HG02885 (cell line): ENCODE data around the gene IFT88.

Experiments
- ATAC-seq: cut with Tn5 transposase; IDR thresholded peaks from one replicate; pipeline ENCODE4 v1.9.1; 2021; ENCODE audit warnings: mild to moderate bottlenecking; ENCODE audit not compliant: unreplicated experiment, poor library complexity

IFT88 gene

DNA sequence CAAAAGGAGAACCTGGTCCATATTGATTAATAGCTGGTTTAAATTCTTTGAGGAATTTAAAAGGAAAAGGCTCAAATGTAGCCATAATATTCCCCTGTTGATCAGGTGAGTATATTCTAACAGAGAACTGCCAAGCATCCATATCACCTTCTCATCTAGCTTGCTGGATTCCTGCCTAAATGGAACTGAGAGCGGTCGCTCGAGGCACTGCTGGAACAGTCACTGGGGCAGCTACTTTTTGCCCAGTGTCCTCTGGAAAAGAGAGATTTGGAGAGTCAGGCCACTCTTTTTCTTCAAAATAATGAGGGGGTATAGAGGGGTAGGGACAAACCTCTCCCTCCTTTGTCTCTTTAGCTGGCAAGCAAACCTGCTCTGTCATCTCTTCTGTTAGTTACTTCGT is 117.1 kb downstream of the IFT88 start:
- no peak for ATAC-seq

DNA sequence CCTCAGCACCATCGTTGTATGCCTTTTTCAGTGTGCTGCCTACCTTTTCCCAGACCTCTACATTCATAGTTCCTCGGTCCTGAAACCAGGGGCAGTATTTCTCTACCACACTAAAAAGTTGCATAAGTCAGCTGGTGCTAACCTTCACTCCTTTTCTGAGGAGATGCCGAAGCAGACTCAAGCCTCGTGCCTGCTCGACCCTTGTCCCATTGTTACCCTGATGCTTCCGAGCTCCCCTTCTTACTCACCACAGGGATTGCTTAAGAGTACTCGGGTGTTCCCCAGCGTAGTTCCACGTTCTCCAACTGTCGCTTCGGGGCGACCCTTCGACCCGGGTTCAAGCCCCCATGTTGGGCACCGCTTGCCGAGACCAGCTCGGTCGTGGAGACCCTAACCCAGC is 117.6 kb downstream of the IFT88 start:
- ATAC-seq = no peak

DNA sequence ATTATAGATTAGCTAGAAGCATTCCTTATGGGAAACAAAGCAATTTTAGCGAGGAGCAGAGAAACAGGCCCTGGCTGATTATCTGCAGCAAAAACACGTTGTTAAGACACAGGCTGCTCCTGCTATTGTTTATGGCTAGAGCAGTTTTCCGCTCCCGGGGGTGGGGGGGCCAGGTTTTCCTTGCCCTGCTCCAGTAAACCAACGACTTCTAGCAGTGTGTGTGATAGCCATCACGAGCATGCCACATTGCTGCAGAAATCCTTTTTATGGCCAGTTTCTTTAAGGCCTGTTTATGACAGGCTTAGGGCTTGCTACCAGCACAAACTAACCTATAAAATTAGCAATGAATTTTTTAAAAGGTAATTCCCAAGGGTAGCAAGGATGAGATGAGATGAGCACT is 118.1 kb downstream of the IFT88 start:
- ATAC-seq = no peak

DNA sequence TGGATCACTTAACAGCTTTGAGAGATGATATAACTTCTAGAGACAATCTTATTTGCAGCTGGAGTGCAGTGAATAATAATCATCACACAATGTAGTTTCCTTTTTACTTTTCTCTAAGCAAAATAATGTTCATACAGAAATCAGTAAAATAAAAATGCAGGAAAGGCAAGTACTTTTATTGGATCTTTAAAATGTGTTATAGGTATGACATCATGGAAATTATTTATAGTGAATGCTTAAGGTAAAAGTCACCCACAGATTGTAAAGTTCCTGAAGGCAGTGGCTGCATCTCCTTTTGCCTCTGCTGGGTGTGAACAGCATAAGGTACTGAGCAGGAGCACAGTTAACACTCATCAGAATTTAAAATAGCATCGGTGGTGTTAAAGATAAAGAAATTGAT is 119.2 kb downstream of the IFT88 start:
- ATAC-seq = no peak

DNA sequence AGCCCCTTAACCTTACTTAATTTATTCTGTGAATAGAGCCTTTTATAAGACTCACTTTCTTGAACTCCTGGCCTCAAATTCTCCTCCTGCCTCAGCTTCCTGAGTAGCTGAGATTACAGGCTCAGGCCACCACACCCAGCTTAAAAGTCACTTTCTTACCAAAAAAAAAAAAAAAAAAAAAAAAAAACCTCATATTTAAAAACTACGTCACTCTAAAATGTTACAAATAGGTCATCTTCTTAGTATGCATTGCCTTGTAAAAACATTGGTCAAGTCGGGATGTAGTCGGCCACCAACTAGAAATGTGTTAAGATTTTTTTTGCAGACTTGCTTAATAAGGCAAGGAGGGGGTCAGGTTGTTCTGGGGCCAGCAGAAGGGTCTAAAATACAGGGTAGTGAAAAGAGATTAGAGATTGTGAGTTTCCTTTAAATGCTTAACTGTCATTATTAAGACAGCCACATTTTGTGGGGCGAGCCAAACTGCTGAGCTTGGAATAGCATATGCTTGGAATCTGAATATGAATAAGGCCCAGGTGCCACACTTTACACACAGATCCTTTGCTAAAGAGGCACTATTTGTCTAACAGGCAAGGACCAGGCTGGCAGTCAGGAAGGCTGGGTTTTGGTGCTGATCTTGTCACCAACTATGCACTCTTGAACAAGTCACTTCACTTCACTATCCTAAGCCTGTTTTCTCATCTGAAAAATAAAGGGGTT is 120.1 kb downstream of the IFT88 start:
- no peak for ATAC-seq

DNA sequence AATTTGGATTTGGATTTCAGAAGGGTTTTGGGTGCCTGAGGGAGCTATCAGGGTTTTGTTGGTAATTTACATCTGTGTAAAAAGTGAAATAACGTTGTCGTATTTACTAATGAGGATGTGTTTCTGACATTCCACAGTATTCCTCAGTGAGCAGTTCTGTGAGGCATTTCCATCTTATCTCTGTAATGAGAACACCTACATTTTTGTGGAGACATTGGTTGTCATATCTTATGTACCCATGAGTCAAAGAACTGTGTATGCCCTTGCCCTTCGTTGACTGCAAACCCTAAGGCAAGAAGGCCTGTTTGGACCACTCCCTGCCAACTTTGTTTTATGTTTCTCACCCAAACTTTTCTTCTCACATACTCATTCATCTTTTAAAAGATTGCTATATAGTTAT is 122.3 kb downstream of the IFT88 start:
- ATAC-seq = no peak

DNA sequence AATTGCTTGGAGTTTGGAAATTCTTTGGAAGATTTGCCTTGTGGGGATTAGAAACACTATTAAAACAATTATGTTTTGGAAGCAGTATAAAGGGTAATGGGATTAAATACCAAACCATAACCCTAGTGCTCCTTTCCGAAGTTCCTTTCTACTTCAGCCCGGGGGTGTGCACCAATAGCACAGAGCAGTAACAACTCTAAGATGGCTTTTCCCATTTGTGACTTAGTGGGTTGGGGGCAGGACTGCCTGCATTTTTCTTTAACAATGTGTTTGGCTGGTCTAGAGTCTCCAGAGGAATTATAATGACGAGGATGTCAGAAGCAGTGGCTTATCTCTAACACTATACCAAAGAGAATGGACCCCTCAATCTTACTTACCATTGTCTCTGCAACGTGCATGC is 124.7 kb downstream of the IFT88 start:
- ATAC-seq = no peak

DNA sequence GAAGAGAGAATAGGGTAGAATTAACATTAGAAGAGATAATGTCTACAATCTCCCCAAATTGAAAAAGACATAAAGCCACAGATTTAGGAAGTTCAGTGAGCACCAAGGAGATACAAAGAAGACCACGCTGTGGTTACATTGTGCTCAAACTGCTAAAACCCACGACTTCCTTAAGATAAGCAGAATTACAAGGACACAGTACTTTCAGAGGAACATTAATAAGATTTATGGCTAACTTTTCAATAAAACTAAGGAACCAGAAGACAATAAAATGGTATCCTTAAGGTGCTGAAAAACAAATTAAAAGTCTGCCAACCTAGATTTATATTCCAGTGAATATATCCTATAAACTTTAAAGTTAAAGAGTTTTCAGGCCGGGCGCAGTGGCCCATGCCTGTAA is 129.1 kb downstream of the IFT88 start:
- no peak for ATAC-seq

DNA sequence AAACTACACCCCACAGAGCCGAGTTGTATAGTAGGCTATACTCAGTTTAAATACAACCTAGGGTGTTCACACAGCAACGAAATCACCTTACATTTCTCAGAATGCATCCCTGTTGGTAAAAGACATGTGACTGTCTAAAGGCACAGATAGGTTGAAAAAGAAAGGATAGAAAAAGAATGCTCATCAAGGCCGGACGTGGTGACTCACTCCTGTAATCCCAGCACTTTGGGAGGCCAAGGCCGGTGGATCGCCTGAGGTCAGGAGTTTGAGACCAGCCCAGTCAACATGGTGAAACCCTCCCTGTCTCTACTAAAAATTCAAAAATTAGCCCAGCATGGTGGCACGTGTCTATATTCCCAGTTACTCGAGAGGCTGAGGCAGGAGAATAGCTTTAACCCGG is 132.8 kb downstream of the IFT88 start:
- ATAC-seq = no peak

DNA sequence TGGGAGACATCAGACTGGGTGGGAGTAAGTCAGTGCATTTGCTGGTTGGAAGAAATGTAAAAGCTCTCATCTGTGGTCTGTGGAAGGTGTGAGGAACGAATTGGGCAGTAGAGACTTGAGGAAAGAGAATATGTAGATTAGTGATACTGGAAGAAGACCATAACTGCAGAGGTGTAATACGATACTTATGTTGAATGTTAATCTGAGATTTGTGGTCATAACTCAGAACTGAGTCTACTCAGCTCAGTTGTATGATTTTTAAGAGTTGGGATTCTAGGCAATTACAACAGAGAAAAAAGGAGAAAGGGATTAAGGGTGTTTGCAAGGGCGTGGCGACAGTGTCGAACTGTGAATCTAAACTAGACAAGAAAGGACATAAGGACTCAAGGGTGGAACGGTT is 133.3 kb downstream of the IFT88 start:
- ATAC-seq = no peak

DNA sequence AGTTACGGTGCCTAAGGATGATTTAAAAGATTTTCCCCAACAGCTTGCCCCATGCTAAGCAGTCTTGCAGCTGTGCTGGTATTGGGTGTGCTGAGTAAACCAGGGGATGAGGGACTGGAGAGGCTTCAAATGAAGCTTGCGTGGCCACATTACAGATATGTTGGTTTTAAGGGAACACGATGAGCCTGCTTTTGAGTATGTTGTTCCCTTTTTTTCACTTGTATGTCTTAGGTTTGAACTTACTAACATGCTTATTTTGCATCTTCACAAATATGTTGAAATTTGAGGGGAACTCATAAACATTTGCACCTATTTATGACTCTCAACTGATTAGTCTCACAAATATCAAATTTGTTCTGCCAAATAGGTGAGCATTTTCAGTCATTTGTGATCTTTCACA is 134.5 kb downstream of the IFT88 start:
- no peak for ATAC-seq

DNA sequence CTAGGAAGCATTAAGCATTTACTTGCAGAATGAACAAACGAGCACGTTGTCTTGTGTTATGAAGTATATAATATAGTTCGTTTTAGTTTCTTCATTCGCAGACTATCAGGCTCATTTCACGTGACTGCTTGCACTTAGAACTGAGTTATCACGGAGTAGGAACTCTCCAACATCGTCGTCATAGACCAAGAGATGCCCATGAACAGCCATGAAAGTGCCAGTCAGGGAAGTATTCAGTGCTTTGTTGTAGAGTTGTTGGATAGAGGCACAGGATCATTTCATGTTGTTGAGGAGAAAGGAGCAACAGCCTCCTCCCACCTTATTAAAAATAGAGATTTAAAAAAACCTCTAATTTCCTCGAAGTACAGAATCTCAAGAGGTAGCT is 135.6 kb downstream of the IFT88 start:
- no peak for ATAC-seq

DNA sequence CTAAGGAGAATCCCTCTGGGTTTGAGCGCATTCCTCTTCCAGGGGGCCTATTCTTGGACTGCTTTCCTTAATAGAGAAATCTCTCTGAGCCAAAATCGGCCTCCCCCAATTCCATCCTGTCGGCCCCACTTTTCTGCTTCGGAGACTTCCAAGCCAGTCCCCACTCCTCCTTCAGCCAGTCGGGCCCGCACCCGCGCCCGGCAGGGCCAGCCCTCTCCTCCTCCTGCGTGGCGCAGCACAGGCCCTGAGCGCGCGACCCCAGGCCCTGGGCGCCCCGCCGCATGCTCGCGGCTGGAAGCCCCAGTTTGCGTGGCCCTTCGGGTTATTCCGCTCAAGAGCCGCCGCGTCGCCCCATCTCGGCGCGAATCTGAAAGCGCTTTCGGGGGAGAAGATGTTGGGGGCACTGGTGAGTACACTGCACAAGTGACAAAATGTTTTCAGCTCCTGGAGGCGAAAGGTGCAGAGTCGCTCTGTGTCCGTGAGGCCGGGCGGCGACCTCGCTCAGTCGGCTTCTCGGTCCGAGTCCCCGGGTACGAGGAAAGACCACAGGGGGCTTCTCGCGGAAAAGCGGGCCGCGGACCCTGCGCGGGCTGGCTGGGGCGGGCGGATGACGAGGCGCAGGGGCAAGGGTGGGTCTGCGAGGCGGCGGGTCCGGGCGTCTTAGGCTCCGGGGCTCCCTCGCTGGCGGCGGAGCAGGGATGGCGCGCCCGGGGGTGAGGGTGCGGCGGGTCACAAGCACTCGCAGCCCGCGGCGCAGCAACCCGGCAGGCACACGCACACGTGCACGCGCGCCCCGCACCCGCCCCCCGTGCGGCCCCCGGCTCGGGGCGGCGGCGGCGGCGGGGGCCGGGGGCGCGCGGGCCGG is 136.2 kb downstream of the IFT88 start, which contains the start of gene IL17D:
TSS of gene IL17D (plus strand) at position 785 of the 865 bp plus-strand sequence. CDS start 303 bp downstream, outside the sequence.
- ATAC-seq = peak; percentile 39

DNA sequence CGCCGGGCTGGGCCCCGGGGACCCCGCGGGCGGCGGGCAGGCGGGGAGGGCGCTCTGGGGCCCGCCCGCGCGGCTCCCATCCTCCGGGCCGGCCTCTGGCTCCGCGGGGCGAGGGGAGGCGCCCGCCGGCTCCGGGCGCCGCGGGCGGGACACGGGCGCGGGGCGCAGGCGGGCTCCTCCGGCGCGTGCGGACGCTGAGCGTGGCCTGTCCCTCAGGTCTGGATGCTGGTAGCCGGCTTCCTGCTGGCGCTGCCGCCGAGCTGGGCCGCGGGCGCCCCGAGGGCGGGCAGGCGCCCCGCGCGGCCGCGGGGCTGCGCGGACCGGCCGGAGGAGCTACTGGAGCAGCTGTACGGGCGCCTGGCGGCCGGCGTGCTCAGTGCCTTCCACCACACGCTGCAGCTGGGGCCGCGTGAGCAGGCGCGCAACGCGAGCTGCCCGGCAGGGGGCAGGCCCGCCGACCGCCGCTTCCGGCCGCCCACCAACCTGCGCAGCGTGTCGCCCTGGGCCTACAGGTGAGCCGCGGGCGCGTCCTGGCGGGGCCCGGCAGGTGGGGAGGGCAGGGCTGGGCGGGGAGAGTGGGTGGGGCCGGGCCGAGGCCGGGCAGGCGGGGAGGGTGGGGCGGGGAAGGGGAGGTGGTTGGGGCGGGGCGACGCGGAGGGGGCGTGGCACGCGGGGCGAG is 137.0 kb downstream of the IFT88 start:
- ATAC-seq = peak; percentile 88

DNA sequence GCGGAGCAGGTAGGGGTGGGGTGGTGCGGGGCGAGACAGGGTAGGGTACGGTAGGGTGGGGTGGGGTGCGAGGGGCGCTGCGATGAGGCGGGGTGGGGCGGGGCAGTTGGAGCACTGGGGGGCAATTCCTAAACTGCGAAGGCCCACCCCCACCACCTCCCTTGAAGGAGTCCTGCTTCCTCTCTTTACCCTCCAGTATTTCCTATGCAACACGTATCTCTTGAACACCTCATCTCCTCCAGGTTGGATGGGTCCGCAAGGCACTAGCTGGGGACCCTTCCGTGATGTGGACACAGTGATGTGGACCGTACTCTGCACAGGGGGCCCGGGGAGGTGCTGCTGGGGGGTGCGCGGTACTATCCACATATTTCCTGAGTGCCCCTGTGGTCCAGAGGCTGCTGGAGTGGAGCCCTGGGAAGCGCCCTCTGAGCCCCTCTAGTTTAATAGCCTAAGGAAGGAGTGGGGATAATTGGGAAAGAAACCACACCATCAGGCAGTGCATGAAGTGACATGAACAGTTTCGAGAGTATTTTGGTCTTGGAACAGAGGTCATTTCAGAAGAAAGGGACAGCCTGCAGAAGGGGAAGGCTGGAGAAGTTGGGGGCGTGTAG is 137.6 kb downstream of the IFT88 start:
- ATAC-seq = no peak

DNA sequence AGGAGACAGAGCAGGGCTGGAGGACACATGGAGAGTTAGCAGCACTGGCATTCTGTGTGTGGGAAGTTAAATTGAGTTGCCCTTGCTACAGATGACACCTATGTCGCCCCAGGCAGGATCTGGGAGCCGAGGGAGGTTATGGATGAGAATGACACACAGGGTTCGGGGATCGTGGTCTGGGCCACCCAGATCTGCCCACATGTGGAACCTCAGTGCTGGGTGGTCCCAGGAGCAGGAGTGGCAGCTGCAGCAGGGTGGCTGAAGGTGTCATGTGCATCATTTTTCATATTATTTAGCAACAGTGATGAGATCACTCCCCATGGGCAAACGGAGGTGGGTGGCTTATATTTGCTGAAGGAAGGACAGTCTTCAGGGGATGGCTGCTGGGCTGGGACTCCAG is 139.7 kb downstream of the IFT88 start:
- ATAC-seq = no peak

DNA sequence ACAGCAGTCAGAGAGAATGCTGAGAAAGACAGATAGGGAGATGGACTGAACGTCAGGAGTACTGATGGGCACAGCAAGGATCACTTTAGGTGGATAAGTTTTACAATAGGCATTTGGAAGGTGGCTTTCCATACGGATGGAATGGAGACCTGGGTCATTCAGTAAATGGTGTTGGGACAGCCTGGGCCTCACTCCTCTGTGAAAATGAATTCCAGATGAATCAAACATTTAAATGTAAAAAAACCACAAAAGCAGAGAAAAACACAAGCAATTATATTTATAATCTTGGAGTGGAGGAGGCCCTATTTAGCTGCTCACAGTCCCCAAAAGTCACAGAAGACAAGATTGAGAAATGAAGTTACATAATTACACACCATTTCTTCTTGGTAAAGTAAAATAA is 141.3 kb downstream of the IFT88 start:
- ATAC-seq = no peak

DNA sequence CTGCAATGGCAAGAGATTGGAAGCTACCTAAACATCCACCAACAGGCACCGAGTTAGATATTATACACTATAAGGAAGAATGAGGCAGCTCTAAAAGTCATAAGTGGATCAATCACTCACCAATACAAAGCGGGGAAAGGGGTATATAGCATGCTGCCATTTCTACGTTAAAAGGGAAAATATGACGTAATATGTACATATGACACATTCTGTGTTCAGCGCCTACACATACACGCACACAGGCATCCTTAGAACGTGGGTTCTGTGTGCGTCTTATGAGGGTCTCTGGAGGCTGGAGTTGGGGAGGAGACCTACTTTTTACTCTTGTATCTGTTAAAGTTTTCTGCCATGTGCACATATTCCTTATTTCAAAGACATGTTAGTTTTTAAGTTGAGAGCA is 142.4 kb downstream of the IFT88 start:
- no peak for ATAC-seq

DNA sequence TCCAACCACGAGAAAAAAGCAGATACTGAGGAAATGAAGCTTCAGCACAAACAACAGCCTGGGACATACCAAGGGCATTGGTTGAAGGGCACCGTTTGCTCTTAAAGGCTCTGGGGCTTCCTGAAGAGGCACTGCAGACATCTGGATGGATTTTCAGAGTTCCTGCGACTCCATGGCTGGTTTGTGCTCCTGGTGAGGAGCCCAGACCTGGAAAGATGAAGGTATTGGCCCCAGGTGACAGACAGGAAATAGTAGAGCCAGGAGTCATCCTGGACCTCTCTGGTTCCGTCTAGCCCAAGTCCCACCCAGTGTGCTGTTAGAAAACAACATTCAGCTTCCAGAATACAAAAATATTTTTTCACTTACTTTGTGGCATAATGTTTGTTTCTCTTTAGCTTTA is 142.8 kb downstream of the IFT88 start:
- no peak for ATAC-seq

DNA sequence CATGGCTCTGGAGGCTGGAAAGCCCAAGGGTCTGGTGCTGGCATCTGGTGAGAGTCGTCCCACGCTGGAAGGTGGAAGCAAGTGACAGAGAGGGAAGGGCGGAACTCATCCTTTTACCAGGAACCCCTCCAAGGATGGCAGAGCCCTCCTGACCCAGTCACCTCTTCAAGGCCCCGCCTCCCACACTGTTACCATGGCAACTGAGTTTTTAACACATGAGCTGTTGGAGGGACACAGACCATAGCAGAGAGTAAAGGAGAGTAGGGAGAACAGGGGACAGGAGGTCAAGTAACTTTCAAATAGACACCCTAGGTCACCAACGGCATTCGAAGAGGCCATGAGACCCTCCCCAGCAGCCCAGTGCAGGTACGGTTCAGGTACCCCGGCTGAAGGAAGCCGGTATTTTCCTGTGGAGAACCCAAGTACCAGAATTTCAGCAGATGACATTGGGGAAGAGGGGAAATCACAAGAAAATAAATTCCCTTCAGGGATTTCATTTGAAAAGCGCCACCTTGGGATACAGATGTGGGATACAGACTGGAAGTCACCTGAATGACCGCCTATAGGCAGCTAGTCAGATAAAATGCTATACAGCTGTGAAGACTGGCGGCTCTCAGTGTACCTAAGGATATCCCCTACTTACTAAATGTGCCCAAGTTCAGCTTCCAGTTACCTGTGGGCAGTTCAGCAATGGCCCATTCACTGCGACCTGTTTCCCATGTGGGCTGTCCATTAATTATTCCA is 144.5 kb downstream of the IFT88 start:
- no peak for ATAC-seq
